WI38 (cell line): Measurements from ENCODE around the gene PTPN7.
"Not testable (repeated sequence)": the region's sequence is repeated elsewhere in the genome, so short reads cannot be mapped to it uniquely, and the experiment has no call there.

Experiments used
- H3K4me3 ChIP-seq: 2 replicates; pipeline ENCODE4 v1.5.1; 2011; ENCODE audit warnings: low read depth, mild to moderate bottlenecking, control low read depth, low read length
- CTCF ChIP-seq: IDR thresholded peaks from 2 replicates; pipeline ENCODE4 v1.5.1; 2012; ENCODE audit warnings: low read depth, mild to moderate bottlenecking, control low read depth, low read length

Gene PTPN7

GRCh38 chr1:202170726-202171125 is 10.3 kb upstream of the PTPN7 start:
- no peak for TF ChIP-seq CTCF
- no peak overlapping the region for H3K4me3 ChIP-seq

- no peak for TF ChIP-seq CTCF
- H3K4me3 ChIP-seq: no peak overlapping the region
These were observed 8.5 kb upstream of the PTPN7 start for GRCh38 chr1:202168861-202169260.

DNA sequence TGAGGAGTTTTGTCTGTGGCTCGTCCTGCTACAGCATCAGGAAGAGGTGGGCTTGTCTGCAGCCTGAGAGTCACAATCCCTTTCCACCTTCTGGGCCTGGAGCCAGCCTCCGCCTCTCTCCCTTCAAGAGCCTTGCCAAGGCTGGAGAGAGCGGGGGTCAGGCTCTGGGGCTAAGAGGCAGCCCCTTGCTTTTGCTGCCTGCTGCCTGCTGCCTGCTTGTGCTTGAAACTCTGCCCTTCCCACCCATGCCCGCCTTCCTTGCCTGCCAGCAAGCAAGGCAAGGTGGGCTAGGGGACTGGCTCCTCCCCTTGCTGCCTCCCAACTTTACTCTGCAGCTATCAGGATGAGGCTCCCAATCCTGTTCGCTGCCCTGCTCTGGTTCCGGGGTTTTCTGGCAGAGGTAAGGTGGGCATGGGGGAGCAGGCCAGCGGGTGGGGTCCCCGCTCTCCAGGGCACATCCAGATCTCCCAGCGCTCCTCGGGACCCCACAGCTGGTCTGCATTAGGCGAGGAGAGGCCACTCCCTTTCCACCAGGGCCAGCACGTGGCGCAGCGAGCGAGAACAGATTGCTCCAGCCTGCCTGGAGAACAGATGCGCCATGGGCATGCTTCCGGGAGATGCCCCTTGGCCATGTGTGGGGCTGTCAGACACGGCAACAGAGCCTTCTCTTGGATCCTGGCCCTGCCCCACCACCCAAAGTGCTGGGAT is 7.5 kb upstream of the PTPN7 start:
- no peak overlapping the region for H3K4me3 ChIP-seq
- no peak for TF ChIP-seq CTCF

DNA sequence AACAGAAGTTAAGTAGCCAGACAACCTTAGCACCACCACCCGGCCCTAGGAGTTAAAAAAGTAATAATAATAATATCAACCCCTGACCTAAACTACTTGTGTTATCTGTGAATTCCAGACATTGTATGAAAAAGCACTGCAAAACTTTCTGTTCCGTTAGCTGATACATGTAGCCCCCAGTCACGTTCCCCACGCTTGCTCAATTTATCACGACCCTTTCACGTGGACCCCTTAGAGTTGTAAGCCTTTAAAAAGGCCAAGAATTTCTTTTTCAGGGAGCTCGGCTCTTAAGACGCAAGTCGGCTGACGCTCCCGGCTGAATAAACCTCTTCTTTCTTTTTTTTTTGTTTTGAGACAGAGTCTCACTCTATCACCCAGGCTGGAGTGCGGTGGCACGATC is 6.7 kb upstream of the PTPN7 start:
- H3K4me3 ChIP-seq: not testable (repeated sequence)

DNA sequence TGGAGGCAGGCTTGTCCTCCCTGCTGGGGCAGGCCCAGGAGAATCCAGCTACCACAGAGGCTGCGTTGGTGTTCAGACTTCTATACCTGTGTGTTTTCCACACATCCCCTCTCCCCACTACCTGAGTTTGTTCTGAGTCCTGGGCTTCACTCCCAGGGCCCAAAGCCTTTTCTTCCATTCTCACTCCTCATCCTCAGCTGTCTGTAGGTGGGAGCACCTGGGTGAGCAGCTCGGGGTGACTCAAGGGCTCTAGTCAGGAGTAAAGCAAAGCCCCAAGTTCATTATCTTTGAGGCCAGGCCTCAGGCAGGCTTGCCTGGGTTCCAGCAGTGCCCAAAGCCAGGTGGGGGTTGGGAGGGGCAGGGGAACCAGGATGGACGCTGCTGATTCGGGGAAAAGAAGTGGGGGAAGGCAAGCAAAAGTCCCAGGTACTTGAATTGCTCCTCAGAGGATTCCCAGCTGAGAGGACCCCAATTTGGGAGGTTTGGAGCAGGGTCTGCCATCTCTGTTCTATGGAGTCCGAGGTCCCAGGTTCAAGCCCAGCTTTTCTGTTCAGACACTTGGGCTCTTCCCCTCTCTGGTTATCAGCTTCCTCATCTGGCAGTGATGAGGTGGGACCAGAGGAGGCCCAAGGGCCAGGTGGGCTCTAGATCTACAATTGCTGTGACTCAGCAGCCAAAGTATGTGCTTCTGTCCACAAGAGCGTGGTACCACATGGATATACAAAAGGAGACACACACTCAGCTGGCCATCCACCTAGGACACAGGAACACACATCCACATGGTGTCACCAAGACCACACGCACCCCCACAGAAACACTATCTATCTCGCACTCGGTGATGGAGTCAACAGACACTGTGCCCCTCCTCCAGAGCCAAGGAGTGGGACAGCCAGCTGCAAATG is 5.8 kb upstream of the PTPN7 start:
- TF ChIP-seq CTCF: no peak
- H3K4me3 ChIP-seq: no peak overlapping the region

GRCh38 chr1:202165267-202165941 is 5.0 kb upstream of the PTPN7 start:
- no peak overlapping the region for H3K4me3 ChIP-seq
- TF ChIP-seq CTCF: no peak

DNA sequence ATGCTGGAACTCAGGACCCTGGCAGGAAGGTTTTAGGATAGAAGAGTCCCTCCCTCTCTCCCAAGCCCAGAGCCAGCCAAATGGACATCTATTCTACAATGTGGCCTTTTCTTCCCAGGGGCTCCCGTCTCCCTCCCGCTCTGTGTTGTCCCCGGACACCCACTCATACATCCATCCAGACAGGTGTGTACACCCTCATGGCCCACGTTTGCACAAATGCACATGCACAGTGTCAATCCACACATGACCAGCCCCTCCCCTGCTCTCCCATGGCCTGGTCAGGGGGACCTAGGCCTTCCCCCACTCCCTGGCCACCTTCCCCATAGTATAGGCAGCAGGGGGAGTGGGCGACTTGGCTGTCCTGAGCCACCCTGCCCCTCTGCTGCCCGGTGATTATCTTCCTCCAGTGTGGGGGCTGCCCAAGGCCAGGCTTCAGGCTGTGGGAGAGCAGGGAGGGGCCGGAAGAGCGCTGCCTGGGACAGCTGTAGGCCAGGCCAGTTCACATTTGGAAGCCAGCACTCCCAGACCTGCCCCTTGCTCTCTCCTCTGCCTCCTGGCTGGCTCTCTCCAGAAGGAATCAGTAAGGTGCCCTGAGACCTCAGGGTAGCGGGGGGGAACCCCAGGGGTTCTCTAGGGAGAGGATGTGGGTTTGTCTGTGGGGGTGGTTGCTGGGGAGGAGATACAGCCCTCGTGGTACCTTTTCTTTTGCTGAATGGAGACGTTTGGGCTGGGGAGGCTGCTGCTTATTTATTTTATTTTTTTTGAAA is 4.1 kb upstream of the PTPN7 start:
- no peak overlapping the region for H3K4me3 ChIP-seq
- TF ChIP-seq CTCF: no peak
